Suprapubic skin (tissue), 4 donors: ENCODE measurements around the gene SPOP. TPM values are rescaled to one million over a fixed set of nuclear protein-coding genes. Genes with fewer than 3 reads are reported as not detected.

ENCODE experiments used
- DNase-seq, 2 donors: peaks; one replicate each; pipeline ENCODE4 v3.0.0-alpha.2; 2019; ENCODE audit warnings: low spot score in 2 of 2
- H3K27ac ChIP-seq: fragments of 200-600 bp; sonication (generic); one replicate; pipeline ENCODE4 v1.5.1; 2019
- H3K27me3 ChIP-seq: fragments of 200-600 bp; sonication (generic); one replicate; pipeline ENCODE4 v1.5.1; 2019
- H3K36me3 ChIP-seq: fragments of 200-600 bp; sonication (generic); one replicate; pipeline ENCODE4 v1.5.1; 2019
- H3K4me1 ChIP-seq: fragments of 200-600 bp; sonication (generic); one replicate; pipeline ENCODE4 v1.5.1; 2019
- H3K4me3 ChIP-seq: fragments of 200-600 bp; sonication (generic); one replicate; pipeline ENCODE4 v1.5.1; 2019; ENCODE audit warnings: mild to moderate bottlenecking
- H3K9me3 ChIP-seq: fragments of 200-600 bp; sonication (generic); one replicate; pipeline ENCODE4 v1.5.1; 2019
- EP300 ChIP-seq: sonication (generic); formaldehyde crosslinking; IDR thresholded peaks from one replicate; pipeline ENCODE4 v1.6.1; 2017; ENCODE audit warnings: antibody characterized with exemption
- POLR2A ChIP-seq, 2 donors: fragments of 450-650 bp; IDR thresholded peaks; one replicate each; pipeline ENCODE4 v1.6.1; 2017; ENCODE audit warnings: antibody characterized with exemption in 2 of 2, mild to moderate bottlenecking in 2 of 2, moderate library complexity in 2 of 2
- POLR2AphosphoS5 ChIP-seq, 3 donors: sonication (generic); formaldehyde crosslinking; IDR thresholded peaks; one replicate each; pipeline ENCODE4 v1.6.1; 2017; ENCODE audit warnings: antibody characterized with exemption in 3 of 3
- WGBS: methylation state at CpG from one replicate; pipeline ENCODE4 v1.1.5; 2018; 5-methylcytosine and 5-hydroxymethylcytosine counted together
- total RNA-seq, 4 donors: library from RNA; depleted of rRNA; stranded (reverse); fragments of >200 nt; gene quantifications; one replicate each; pipeline ENCODE4 v1.1.0, GENCODE V29; 2016
- TF ChIP-seq, protein P1 (sequence below), 2 donors: fragments of 200-600 bp in 1 of 2; fragments of 450-650 bp in 1 of 2; sonication (generic) in 1 of 2; IDR thresholded peaks; one replicate each; pipeline ENCODE4 v1.5.1; 2016 to 2019; ENCODE audit warnings: antibody characterized with exemption in 2 of 2, mild to moderate bottlenecking in 1 of 2, moderate library complexity in 1 of 2

The SPOP gene
- total RNA-seq, 4 donors from 2014 or later: 26.1 to 59.3 (median 41.7) TPM

DNA sequence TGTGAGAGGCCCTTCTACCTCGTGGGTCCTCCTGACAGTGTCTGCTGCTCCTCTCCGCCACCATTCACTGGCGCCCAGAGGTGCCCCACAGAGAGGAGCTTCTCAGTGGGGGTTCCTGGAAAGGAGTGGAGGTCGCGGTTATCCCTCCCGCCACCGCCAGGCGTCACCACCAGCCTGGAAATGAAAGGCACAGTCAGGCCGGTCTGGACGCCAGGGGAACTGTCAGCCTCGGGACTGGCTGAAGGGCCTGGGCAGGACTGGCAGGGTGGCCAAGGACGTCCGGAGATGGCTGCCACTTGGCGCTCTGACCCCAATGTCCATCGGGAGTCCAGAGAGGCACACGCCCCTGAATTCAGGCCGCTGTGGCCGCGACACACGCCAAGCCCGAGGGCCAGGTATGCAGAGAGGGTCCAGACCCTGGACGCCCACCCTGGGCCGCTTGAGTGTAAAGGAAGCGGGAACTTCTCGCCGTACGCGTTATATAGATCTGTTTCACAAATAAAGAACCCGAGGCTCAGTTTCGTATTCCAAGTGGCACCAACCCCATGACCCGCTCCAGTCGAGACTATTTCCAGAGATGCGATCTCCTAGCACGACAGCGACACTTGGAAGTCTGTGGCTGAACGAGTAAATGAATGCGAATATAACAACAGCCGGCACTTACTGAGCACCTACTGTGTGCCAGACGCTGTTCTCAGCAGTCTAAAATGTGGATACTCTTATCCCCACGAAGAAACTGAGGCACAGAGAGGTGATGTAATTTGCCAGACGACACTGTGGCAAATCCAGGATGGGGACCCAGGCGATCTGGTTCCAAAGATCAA, 109.8 kb downstream of the SPOP start:
- Histone ChIP-seq H3K27me3 (no peaks in the 10 kb centered on the region), H3K4me3 (peak overlapping the region; percentile 46), H3K9me3 (no peaks in the 10 kb centered on the region), H3K27ac (no peak overlapping the region), H3K36me3 (no peaks in the 10 kb centered on the region), H3K4me1 (peaks cover 39% of the 10 kb centered on the region)
- peak; percentile 93 for DNase-seq
- WGBS: 23% methylated on average over 15 of the region's 42 CpGs
- TF ChIP-seq POLR2AphosphoS5 (IDR thresholded peaks at IDR 0.05): no peak
- TF ChIP-seq, protein P1, sequence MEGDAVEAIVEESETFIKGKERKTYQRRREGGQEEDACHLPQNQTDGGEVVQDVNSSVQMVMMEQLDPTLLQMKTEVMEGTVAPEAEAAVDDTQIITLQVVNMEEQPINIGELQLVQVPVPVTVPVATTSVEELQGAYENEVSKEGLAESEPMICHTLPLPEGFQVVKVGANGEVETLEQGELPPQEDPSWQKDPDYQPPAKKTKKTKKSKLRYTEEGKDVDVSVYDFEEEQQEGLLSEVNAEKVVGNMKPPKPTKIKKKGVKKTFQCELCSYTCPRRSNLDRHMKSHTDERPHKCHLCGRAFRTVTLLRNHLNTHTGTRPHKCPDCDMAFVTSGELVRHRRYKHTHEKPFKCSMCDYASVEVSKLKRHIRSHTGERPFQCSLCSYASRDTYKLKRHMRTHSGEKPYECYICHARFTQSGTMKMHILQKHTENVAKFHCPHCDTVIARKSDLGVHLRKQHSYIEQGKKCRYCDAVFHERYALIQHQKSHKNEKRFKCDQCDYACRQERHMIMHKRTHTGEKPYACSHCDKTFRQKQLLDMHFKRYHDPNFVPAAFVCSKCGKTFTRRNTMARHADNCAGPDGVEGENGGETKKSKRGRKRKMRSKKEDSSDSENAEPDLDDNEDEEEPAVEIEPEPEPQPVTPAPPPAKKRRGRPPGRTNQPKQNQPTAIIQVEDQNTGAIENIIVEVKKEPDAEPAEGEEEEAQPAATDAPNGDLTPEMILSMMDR (IDR thresholded peaks at IDR 0.05): peak; percentile 89 to 95

DNA sequence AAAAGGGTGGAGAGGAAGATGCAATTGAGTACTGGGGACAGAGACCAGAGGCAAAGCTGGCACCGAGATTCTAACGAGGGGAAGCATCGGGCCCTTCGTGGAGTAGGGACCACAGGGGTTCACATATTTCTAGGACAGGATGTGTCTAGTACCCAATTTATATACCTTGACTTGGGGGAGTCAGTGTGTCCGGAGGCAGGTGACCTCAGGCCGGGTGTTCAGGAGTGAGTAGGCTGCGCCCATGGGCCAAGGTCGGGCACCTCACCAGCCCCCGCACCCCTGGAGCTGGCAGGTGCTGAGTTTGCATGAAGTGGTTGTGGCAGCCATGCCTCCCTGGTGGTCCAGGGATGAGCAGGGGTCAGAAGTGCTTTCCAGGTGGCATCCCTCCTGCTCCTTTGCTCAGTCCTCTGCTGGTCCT, 110.8 kb downstream of the SPOP start:
- Histone ChIP-seq H3K9me3 (no peaks in the 10 kb centered on the region), H3K4me1 (peaks cover 39% of the 10 kb centered on the region), H3K27ac (peak overlapping the region; percentile 42), H3K4me3 (no peak overlapping the region), H3K36me3 (no peaks in the 10 kb centered on the region), H3K27me3 (no peaks in the 10 kb centered on the region)
- TF ChIP-seq POLR2A (IDR thresholded peaks at IDR 0.05) (no peak), POLR2AphosphoS5 (IDR thresholded peaks at IDR 0.05) (no peak), EP300 (no peak)
- TF ChIP-seq, protein P1 (IDR thresholded peaks at IDR 0.05): no peak
- DNase-seq: no peak
- 84% methylated on average over 7 of the region's 9 CpGs for WGBS

GRCh38 chr17:49566668-49567071, 111.2 kb downstream of the SPOP start:
- no peaks in the 10 kb centered on the region for H3K9me3 ChIP-seq
- TF ChIP-seq, protein P1 (IDR thresholded peaks at IDR 0.05): no peak
- TF ChIP-seq POLR2AphosphoS5 (IDR thresholded peaks at IDR 0.05) (no peak), POLR2A (IDR thresholded peaks at IDR 0.05) (no peak), EP300 (no peak)
- no peaks in the 10 kb centered on the region for H3K36me3 ChIP-seq
- 72% methylated on average over 5 of the region's 5 CpGs for WGBS
- H3K4me3 ChIP-seq: no peak overlapping the region
- H3K27ac ChIP-seq: peak overlapping the region; percentile 42
- H3K27me3 ChIP-seq: no peaks in the 10 kb centered on the region
- no peak for DNase-seq
- H3K4me1 ChIP-seq: peaks cover 39% of the 10 kb centered on the region

- peaks cover 39% of the 10 kb centered on the region for H3K4me1 ChIP-seq
- peak overlapping the region; percentile 42 for H3K27ac ChIP-seq
- TF ChIP-seq, protein P1 (IDR thresholded peaks at IDR 0.05): no peak
- TF ChIP-seq POLR2A (IDR thresholded peaks at IDR 0.05) (no peak), POLR2AphosphoS5 (IDR thresholded peaks at IDR 0.05) (peak in 1 of 3 donors; percentile 67), EP300 (peak; percentile 89)
- H3K36me3 ChIP-seq: no peaks in the 10 kb centered on the region
- H3K27me3 ChIP-seq: no peaks in the 10 kb centered on the region
- no peak for DNase-seq
- WGBS: 20% methylated on average over 14 of the region's 14 CpGs
- H3K9me3 ChIP-seq: no peaks in the 10 kb centered on the region
- H3K4me3 ChIP-seq: no peak overlapping the region
Observed at GRCh38 chr17:49565948-49566491, 111.9 kb downstream of the SPOP start.

DNA sequence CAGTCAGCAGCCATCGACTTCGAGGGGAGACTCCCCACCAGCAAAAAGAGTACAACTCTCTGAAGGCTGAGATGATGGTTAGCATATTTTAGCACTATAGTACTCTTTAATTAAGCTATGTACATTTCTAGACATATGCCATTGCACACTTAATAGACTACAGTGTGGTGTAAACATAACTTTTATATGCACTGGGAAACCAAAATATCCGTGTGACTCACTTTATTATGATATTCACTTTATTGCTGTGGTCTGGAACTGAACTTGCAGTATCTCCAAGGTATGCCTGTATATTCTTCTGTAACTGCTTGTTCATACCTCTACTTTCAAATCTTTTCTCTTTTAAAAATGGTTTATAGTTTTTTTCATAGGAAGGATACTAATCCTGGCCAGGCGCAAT, 113.3 kb downstream of the SPOP start:
- WGBS: 74% methylated on average over 4 of the region's 4 CpGs
- Histone ChIP-seq H3K27ac (no peak overlapping the region), H3K36me3 (no peaks in the 10 kb centered on the region), H3K4me3 (no peak overlapping the region), H3K27me3 (no peaks in the 10 kb centered on the region), H3K9me3 (no peaks in the 10 kb centered on the region), H3K4me1 (peaks cover 31% of the 10 kb centered on the region)
- TF ChIP-seq POLR2A (IDR thresholded peaks at IDR 0.05): no peak
- no peak for TF ChIP-seq EP300
- TF ChIP-seq POLR2AphosphoS5 (IDR thresholded peaks at IDR 0.05): no peak
- TF ChIP-seq, protein P1 (IDR thresholded peaks at IDR 0.05): no peak
- DNase-seq: peak in 1 of 2 donors; percentile 14
